NCI-H446 (cell line): ENCODE results near the gene OR14C36.
"Not testable (repeated sequence)": the region's sequence is repeated elsewhere in the genome, so short reads cannot be mapped to it uniquely, and the experiment has no call there.

Source experiments
- DNase-seq, 2 experiments: peaks; one replicate each; lab custom pipeline; 2025; lab: John Stamatoyannopoulos, UW

The OR14C36 gene, protein sequence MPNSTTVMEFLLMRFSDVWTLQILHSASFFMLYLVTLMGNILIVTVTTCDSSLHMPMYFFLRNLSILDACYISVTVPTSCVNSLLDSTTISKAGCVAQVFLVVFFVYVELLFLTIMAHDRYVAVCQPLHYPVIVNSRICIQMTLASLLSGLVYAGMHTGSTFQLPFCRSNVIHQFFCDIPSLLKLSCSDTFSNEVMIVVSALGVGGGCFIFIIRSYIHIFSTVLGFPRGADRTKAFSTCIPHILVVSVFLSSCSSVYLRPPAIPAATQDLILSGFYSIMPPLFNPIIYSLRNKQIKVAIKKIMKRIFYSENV

DNA sequence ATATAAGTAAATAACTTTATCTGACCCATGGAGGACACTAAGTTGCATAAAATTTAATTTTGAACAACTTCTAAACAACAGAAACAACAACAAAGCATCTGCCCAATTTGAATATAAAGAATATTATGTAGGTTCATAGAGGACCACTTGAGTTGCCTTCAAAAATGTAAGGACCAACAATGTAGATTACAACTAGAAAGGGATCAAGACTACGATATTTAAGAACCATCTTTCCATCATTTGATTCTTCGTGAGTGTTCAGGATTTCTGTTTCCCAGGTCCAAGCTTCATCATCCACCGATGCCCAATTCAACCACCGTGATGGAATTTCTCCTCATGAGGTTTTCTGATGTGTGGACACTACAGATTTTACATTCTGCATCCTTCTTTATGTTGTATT, at the start of gene OR14C36:
Gene OR14C36, plus strand, starts transcription at position 301 of the 400 bp plus-strand sequence. Its CDS starts 0 bp downstream, at position 301.
- no peak for DNase-seq

DNA sequence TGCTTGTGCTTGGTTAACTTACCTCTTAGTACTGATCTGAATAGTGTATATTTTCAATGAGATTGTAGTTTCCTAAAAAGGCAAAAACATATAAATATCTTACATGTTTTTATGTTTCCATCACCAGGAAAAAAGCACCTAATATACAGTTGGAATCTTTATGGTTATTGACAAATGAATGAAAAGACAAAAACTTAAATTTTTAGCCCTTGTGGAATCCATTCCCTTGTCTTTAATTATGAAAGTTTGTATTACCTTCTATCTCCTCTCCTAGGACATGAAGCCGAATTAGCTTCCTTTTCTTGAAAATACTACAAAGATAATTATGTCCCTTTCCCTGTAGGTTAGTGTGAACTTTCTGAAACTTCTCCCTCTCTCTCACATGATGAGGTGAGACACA, 45.3 kb upstream of the OR14C36 start, which contains the start of gene OR2T12:
Gene OR2T12, minus strand, starts transcription at position 101 of the 400 bp plus-strand sequence. CDS start 7,846 bp downstream, outside the sequence.
- no peak for DNase-seq

- not testable (repeated sequence) for DNase-seq
Measured at GRCh38 chr1:248305672-248306071, 42.9 kb upstream of the OR14C36 start.

- no peak for DNase-seq
Measured at GRCh38 chr1:248306103-248306502, 42.5 kb upstream of the OR14C36 start.

DNA sequence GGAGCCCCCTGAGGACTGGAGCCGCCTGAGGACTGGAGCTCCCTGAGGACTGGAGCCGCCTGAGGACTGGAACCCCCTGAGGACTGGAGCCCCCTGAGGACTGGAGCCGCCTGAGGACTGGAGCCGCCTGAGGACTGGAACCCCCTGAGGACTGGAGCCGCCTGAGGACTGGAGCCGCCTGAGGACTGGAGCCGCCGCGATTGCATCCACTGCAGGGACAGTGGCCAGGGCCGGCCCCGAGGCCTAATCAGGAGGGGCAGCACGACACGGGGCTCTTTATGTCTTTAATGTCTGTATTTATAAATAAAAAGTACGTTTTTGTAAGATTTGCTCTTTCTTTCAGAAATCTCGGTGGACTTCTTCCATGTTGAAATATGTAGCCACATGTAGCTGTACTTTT, 41.8 kb upstream of the OR14C36 start:
- not testable (repeated sequence) for DNase-seq

DNA sequence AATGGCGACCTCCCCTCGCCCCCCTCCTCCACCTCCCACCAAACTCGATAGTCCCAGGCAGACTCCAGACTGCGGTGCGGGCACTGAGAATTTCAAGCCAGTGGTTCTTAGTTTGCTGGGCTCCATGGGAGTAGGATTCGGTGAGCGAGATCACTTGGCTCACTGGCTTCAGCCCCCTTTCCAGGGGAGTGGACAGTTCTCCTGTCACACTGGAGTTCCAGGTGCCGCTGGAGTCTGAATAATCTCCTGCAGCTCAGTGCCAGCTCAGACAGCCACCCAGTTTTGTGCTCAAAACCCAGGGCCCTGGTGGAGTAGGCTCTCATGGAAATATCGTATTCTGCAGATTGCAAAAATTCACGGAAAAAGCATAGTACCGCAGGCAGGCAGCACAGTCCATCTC, 31.8 kb upstream of the OR14C36 start:
- no peak for DNase-seq

DNA sequence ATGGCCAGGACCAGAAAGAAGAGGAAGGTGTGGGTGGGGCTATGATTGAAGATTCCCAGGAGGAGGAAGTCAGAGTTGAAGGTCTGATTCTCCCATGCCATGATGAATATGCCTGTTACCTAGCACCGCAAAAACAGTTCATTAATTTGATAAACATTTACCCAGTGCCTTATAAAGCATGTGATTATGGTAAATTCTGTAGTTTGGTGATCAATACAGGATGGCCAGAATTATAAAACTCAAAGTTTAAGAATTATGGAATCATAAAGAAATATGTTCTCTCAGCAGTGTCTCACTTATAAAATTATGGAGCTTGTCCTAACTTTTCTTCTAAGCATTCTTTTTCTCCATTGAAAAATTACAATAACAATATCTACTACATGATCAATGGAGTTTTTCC, 24.1 kb upstream of the OR14C36 start, which contains the start of gene OR2M7:
Gene OR2M7, minus strand, starts transcription at position 101 of the 400 bp plus-strand sequence. Its CDS starts 0 bp downstream, at position 101.
- DNase-seq, result no peak

GRCh38 chr1:248343451-248343850, 5.1 kb upstream of the OR14C36 start:
- DNase-seq, result no peak

DNA sequence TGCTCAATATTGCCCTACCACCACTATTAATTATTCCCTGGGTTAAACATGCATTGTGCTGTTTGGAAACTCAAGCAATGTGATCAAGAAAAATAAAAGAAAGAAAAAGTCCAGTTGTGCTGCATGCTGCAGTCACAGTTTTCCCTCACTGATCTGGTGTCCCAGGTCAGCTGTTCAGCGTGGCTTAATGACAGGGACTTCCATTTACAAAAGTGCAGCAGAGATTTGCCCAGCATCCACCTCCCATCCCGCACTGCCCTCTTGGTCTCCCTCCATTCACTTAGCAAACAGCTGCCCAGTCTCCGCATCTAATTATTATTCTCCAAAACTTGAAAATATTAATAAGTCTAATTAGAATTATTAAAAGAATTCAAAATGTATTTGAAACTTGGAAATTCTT, 10.8 kb downstream of the OR14C36 start:
- DNase-seq, result no peak

DNA sequence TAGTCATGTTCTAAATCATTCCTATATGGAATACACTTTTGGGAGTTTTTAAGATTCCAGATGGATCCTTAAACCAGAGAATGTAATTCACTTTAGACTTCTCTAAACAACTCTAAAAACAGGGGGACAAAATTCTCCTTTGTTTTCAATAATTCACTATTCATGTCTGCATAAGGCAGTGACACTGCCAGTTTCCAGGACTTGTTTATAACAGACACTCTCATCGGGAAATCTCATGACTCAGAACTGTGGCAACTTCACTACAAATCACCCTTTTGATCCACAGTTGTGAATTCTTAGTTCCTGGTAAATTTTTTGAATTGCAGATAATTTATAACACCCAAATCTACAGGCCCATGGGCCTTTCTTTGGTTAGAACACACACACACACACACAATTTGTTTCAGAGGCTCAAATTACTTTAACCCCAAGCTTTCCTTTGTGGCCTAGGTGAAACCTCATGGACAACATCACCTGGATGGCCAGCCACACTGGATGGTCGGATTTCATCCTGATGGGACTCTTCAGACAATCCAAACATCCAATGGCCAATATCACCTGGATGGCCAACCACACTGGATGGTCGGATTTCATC, 12.6 kb downstream of the OR14C36 start, which contains the start of gene OR2T4:
Gene OR2T4, plus strand, starts transcription at position 545 of the 595 bp plus-strand sequence. Its CDS starts 0 bp downstream, at position 545.
- DNase-seq, result no peak

DNA sequence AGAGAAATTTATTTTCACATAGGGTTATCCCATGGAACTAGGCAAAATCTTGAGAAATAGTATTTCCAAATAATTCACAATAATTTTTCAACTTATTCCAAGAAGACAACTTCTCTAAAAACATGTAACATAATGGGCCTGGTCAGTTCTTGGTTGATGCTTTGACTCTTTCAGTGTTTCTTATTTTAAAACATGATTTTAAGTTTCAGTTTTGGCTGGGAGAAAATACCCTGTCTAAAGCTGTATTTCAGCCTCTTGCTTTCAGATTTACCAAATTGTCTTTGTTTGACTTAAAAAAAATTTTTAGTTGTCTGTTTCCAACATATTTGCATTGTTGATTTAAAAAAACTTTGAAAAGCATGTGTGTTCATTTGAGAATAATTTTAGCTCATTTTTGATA, 18.0 kb downstream of the OR14C36 start:
- DNase-seq, result no peak

DNA sequence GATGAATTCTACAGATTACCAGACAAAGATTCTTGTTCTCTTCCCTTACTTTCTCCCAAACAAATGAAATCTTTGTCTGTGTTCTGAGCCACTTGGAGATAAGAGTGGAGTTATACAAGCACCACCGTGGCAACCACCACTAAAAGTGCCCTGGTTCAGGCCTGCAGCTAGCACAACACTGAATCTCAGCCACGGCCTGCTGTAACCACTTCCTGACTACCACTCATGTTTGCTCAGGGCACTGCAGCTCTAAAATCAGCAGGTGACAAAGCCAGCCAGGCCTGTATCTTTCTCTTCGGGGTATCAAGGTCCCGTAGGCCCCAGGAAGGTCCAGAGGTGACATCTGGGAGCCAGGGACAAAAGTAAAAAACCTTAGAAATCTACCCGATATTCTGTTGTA, 23.8 kb downstream of the OR14C36 start:
- no peak for DNase-seq

- no peak for DNase-seq
Measured at GRCh38 chr1:248373761-248374160, 25.2 kb downstream of the OR14C36 start.

DNA sequence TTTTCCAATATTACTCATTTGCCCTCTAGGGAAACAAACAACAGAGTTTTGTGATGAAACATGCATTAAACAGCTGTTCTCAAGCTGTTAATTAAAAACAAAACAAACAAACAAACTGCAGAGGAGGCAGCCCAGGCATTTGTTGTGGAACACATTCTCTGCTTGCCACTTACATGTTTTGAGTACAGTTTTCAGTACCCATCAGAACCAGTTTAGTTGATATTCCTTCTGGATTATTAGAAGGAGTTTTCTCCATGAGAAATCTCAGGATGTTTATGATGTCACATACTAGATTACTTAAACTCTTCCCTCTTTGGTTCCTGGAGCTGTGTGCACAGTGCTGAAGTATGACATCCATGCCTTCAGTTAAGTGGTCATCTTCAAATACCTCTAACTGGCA, 26.9 kb downstream of the OR14C36 start, which contains the start of gene OR2T6:
Gene OR2T6, plus strand, starts transcription at position 301 of the 400 bp plus-strand sequence. CDS start 11,863 bp downstream, outside the sequence.
- DNase-seq, result no peak

- DNase-seq, result no peak
Measured at GRCh38 chr1:248376916-248377315, 28.3 kb downstream of the OR14C36 start.

- no peak for DNase-seq
Measured at GRCh38 chr1:248380854-248381253, 32.3 kb downstream of the OR14C36 start.

DNA sequence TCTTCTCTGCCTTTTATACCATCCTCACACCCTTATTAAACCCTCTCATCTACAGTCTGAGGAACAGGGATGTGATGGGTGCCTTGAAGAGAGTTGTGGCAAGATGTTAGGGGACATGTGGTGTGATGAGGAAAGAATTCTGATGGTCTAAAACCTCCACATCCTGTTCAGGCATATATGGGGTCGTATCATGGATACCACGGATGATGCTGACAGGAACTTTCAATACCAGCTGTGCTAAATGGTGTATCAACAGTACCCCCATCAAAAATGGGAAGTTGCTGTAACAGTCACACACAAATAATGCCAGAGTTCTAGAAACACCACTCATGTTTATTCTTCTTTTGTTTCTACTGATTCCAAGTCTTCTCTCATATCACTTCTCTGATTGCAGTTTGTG, 39.9 kb downstream of the OR14C36 start:
- DNase-seq, result no peak

DNA sequence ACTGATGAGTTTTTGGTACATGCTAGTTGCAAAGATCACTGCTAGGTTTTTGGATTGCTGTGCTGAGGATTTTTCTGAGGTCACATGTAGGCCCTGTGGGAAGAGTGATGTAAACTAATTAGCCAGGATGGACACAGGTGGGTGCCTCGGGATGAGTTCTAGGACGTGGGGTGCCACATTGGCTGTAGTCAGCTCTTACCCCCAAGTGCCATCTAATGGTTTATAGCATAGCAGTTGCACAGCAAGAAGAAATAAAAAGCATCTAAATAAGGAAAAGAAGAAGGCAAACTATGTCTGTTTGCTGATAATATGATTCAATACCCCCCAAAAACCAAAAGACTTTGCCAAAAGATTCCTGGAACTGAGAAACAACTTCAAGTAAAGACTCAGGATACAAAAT, 44.5 kb downstream of the OR14C36 start:
- DNase-seq, result no peak
